Mucosa of descending colon (tissue), 3 donors: ENCODE results near the gene PTPN2. TPM values are rescaled to one million over a fixed set of nuclear protein-coding genes. Genes with fewer than 3 reads are reported as not detected.

ENCODE experiments used
- ATAC-seq: fragments of 200-7000 bp; cut with Tn5 transposase; one replicate; pipeline ENCODE4 v1.9.1; 2020; ENCODE audit warnings: mild to moderate bottlenecking, moderate library complexity
- DNase-seq, 3 donors: peaks; one replicate each; pipeline ENCODE4 v3.0.0-alpha.2; 2020
- H3K36me3 ChIP-seq: fragments of 200-600 bp; one replicate; pipeline ENCODE4 v1.8.0; 2021; ENCODE audit warnings: low read depth, mild to moderate bottlenecking
- H3K4me1 ChIP-seq: fragments of 200-600 bp; one replicate; pipeline ENCODE4 v1.8.0; 2021; ENCODE audit warnings: low read depth, mild to moderate bottlenecking
- H3K4me3 ChIP-seq: fragments of 200-600 bp; one replicate; pipeline ENCODE4 v1.8.0; 2021; ENCODE audit warnings: mild to moderate bottlenecking
- H3K9me3 ChIP-seq: fragments of 200-600 bp; one replicate; pipeline ENCODE4 v1.8.0; 2021; ENCODE audit warnings: mild to moderate bottlenecking
- intact Hi-C, 2 donors: fragments of 100-400 bp; cut with DNase I in 1 of 2; cut with micrococcal nuclease in 1 of 2; formaldehyde crosslinking; loops; one replicate each; pipeline versions ENCODE4 v1.11.0 to v1.11.1; 2022; cut with DNase I, micrococcal nuclease
- total RNA-seq, 3 donors: library from RNA; stranded (reverse); fragmentation: NEBNext Ultra II Directional in 2 of 3; extraction: Animal tissue kit (Norgen Biotek cat#: 25700) in 2 of 3; gene quantifications; one replicate each; pipeline versions ENCODE4 v1.2.1 to v1.2.4, GENCODE V29; 2021 to 2023
- TF ChIP-seq, protein P1 (sequence below): fragments of 200-600 bp; IDR thresholded peaks from one replicate; pipeline ENCODE4 v1.8.0; 2022; ENCODE audit warnings: antibody characterized with exemption, mild to moderate bottlenecking
- donor health status: DM: no; HTN: no; CAD: no; lungs with moderate emphysema.
- donor health status: DM: no; HTN: no; CAD: no.
- donor health status: DM: no; HTN: yes; CAD: no.

The PTPN2 gene
- total RNA-seq, 3 donors from 2014 or later: 28.9 to 42.0 (median 38.4) TPM

DNA sequence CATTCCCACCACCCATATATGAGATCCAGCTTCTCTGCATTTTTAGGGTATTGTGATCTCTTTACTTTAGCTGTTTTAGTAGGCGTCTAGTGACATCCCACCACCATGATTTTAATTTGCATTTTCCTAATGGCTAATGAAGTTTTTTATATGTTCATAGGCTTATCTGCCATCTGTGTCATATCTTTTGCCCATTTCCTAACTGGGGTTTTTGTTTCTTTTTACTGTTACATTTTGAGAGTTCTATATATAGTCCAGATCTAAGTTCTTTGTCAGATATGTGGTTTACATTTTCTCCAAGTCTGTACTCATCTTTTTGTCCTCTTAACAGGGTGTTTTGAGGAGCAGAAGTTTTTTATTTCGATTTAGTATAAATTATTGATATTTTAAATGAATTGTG lies 39.6 kb downstream of the PTPN2 start:
- Histone ChIP-seq H3K9me3 (no peaks in the 10 kb centered on the region), H3K4me3 (no peak overlapping the region), H3K36me3 (no peaks in the 10 kb centered on the region), H3K4me1 (peaks cover 3% of the 10 kb centered on the region)
- intact Hi-C loops: no loop called here
- ATAC-seq (no peak), DNase-seq (no peak)
- TF ChIP-seq, protein P1, sequence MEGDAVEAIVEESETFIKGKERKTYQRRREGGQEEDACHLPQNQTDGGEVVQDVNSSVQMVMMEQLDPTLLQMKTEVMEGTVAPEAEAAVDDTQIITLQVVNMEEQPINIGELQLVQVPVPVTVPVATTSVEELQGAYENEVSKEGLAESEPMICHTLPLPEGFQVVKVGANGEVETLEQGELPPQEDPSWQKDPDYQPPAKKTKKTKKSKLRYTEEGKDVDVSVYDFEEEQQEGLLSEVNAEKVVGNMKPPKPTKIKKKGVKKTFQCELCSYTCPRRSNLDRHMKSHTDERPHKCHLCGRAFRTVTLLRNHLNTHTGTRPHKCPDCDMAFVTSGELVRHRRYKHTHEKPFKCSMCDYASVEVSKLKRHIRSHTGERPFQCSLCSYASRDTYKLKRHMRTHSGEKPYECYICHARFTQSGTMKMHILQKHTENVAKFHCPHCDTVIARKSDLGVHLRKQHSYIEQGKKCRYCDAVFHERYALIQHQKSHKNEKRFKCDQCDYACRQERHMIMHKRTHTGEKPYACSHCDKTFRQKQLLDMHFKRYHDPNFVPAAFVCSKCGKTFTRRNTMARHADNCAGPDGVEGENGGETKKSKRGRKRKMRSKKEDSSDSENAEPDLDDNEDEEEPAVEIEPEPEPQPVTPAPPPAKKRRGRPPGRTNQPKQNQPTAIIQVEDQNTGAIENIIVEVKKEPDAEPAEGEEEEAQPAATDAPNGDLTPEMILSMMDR: no peak

DNA sequence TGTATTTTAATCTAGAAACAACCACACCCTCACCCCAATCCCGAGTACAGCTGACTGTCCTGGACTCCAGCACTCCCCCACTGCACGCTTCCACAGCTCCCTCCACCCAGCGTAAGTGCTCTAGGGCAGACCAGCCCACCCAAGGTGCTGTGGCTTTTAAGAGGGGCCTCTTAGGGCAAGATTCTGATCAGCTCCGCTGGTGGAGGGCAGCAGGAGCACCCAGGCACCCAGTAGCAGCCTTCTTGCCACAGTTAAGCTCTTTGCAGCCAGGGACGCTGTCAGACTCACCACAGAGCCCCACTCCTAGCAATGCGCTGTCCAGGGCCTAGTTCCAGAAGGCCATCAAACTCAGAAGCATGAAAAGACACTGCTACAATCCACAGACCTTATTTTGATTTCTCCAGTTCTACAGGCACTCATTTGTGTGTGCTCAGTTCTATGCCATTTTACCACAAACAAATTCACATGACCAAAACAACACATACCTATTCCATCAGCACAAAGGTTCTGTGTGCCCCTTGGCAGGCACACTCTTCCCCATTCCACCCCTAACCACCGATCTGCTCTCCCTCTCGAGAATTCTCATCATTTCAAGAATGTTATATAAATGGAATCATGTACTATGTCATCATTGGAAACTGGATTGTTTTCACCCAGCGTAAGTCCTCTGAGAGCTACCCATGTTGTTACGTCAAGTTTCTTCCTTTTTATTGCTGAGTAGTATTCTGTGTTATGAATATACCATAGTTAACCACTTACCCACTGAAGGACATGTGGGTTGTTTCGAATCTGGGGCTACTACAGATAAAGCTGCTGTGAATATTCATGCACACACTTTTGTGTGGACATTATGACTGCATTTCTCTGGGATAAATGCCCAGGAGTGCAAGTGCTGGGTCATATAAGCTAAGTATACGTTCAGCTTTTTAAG lies 40.4 kb downstream of the PTPN2 start:
- no peak for ATAC-seq
- no peak for DNase-seq
- intact Hi-C loops: no loop called here
- TF ChIP-seq, protein P1: no peak
- Histone ChIP-seq H3K9me3 (no peaks in the 10 kb centered on the region), H3K4me1 (peaks cover 8% of the 10 kb centered on the region), H3K36me3 (no peaks in the 10 kb centered on the region), H3K4me3 (no peak overlapping the region)

DNA sequence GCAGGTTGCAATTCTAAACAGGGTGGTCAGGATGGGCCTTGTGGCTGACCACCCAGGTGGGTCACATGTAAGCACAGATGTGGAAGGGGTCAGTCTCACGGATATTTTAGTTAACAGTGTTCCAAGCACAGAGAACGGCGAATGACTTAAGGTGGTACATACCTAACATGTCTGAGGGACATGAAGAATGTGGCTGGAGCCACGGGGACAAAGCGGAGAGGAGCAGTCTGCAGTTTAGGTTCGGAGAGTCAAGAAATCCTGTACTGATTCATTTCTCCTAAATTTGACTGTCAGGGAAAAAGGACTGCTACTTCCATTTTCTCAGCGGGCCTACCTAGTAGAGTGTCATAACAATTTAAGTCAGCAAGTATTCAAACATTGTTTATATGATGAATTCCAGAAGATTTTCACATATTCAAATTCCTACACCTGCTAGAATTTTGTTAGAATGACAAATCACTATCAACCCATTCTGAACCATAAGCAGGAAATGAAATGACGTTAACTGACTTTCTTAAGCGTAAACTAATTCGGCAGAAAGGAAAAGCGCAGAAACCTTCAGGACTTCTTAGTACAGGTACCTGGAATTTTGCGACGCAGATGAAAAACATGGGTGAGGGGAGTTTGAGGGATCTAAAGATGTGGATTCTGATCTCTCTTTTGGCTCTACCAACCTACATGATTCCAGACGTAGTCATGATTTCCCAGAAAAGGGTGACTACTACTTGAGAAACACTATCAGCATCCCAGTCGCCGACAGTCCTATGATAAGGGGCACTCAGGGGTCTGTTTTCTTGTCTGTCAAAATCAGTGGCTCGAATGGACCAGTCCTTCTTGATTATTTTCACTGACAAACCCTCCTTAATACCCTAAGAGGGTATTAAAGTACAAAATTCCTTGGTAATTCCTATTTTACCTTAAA lies 41.3 kb downstream of the PTPN2 start:
- TF ChIP-seq, protein P1: no peak
- Histone ChIP-seq H3K36me3 (no peaks in the 10 kb centered on the region), H3K9me3 (no peaks in the 10 kb centered on the region), H3K4me1 (peaks cover 16% of the 10 kb centered on the region), H3K4me3 (no peak overlapping the region)
- intact Hi-C loops: no loop called here
- no peak for ATAC-seq
- no peak for DNase-seq

DNA sequence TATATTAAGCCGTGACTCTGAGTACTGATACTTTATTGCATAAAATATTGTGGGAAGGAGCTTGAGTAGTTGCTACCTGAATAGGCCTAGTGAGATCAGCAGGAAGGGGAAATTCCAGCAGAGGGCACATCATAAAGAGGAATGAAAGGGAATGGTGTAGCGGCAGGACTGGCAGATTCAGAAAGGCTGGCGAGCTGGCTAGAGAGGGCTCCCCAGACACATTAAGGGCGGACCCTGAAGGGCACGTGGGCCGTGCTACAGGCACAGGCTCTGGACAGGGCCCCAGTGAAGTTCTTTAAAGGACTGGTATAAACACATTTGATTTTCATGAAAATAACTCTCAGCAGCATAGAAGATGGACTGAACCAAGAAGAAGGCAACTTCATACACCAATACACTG lies 43.0 kb downstream of the PTPN2 start:
- Histone ChIP-seq H3K36me3 (no peaks in the 10 kb centered on the region), H3K4me3 (no peak overlapping the region), H3K4me1 (peaks cover 16% of the 10 kb centered on the region), H3K9me3 (no peaks in the 10 kb centered on the region)
- intact Hi-C loops: no loop called here
- ATAC-seq (no peak), DNase-seq (no peak)
- TF ChIP-seq, protein P1: no peak

DNA sequence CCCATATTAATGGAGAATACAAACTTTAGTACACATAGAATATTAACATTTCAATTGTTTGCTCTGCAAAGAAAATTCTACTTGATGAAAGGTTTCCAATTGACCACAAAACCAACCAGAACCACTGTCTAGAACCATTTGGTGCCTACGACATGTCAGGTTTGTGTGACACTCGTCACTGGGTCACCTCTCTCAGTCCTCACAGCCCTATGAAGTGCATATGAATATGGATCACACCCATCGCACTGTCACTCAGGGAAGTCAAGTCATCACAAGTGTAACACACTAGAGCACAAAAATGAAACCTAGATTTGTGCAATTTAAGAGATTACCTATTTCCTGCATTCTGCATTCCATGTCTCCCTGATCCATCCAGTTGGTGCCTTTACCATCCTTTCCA lies 43.7 kb downstream of the PTPN2 start:
- no peaks in the 10 kb centered on the region for H3K9me3 ChIP-seq
- TF ChIP-seq, protein P1: no peak
- DNase-seq (no peak), ATAC-seq (no peak)
- intact Hi-C loops: no loop called here
- no peak overlapping the region for H3K4me3 ChIP-seq
- H3K4me1 ChIP-seq: peaks cover 16% of the 10 kb centered on the region
- H3K36me3 ChIP-seq: no peaks in the 10 kb centered on the region
